HepG2 (cell line): Measurements from ENCODE around the gene MAPK14. TPM values are rescaled to one million over a fixed set of nuclear protein-coding genes. Genes with fewer than 3 reads are reported as not detected.

Source experiments
- ARID2 ChIP-seq: sonication (generic); formaldehyde crosslinking; IDR thresholded peaks from 2 replicates; pipeline ENCODE4 v1.8.1; 2022; ENCODE audit warnings: mild to moderate bottlenecking, missing genetic modification reagents, borderline replicate concordance
- BCL6 ChIP-seq: IDR thresholded peaks from 2 replicates; pipeline ENCODE4 v1.6.1; 2016; ENCODE audit warnings: missing genetic modification reagents, missing compliant biosample characterization
- CAMTA2 ChIP-seq: sonication (generic); formaldehyde crosslinking; IDR thresholded peaks from 2 replicates; pipeline ENCODE4 v1.4.0; 2020; ENCODE audit warnings: mild to moderate bottlenecking, missing genetic modification reagents, borderline replicate concordance
- CBX5 ChIP-seq: sonication (generic); formaldehyde crosslinking; IDR thresholded peaks from 2 replicates; pipeline ENCODE4 v1.4.0; 2020; ENCODE audit warnings: missing genetic modification reagents, borderline replicate concordance
- CHD4 ChIP-seq: fragments of 200-600 bp; sonication (generic); IDR thresholded peaks from 2 replicates; pipeline ENCODE4 v1.7.0; 2017; ENCODE audit warnings: mild to moderate bottlenecking, low read length, borderline replicate concordance
- ESRRA ChIP-seq: sonication (generic); formaldehyde crosslinking; IDR thresholded peaks from 2 replicates; pipeline ENCODE4 v1.5.1; 2020; ENCODE audit warnings: mild to moderate bottlenecking, low read depth, missing genetic modification reagents
- FOXA1 ChIP-seq, 2 experiments: fragments of 450-650 bp in 1 of 2; sonication (generic) in 1 of 2; formaldehyde crosslinking in 1 of 2; IDR thresholded peaks; 2 replicates each; pipeline versions ENCODE4 v1.4.0 to v1.6.1; 2016 to 2020; ENCODE audit warnings: missing genetic modification reagents in 1 of 2
- IKZF4 ChIP-seq: sonication (generic); formaldehyde crosslinking; IDR thresholded peaks from 2 replicates; pipeline ENCODE4 v1.5.1; 2020; ENCODE audit warnings: borderline replicate concordance, mild to moderate bottlenecking, low read depth, missing genetic modification reagents; ENCODE audit errors: not compliant biosample characterization
- KAT8 ChIP-seq: IDR thresholded peaks from 2 replicates; pipeline ENCODE4 v1.6.1; 2016; ENCODE audit warnings: missing genetic modification reagents, missing compliant biosample characterization
- NR2F6 ChIP-seq, 2 experiments: IDR thresholded peaks; 2 replicates each; pipeline ENCODE4 v1.6.1; 2016; ENCODE audit warnings: antibody characterized with exemption in 1 of 2, mild to moderate bottlenecking in 1 of 2
- SP5 ChIP-seq: IDR thresholded peaks from 2 replicates; pipeline ENCODE4 v1.6.1; 2016; ENCODE audit warnings: low read depth, borderline replicate concordance
- SYNCRIP ChIP-seq: fragments of 200-400 bp; formaldehyde crosslinking; IDR thresholded peaks from 2 replicates; pipeline ENCODE4 v1.6.1; 2018; ENCODE audit warnings: mild to moderate bottlenecking, low read depth, low read length; ENCODE audit not compliant: insufficient read depth
- XBP1 ChIP-seq: sonication (generic); formaldehyde crosslinking; IDR thresholded peaks from 2 replicates; pipeline ENCODE4 v1.5.0; 2020; ENCODE audit warnings: missing genetic modification reagents
- ZBTB38 ChIP-seq: sonication (generic); formaldehyde crosslinking; IDR thresholded peaks from 2 replicates; pipeline ENCODE4 v1.5.1; 2020; ENCODE audit warnings: mild to moderate bottlenecking, missing genetic modification reagents
- ZFP36L1 ChIP-seq: sonication (generic); formaldehyde crosslinking; IDR thresholded peaks from 2 replicates; pipeline ENCODE4 v1.8.0; 2022; ENCODE audit warnings: mild to moderate bottlenecking, missing genetic modification reagents, moderate library complexity
- ZFP37 ChIP-seq: sonication (generic); formaldehyde crosslinking; IDR thresholded peaks from 2 replicates; pipeline ENCODE4 v1.4.0; 2020; ENCODE audit warnings: missing genetic modification reagents, borderline replicate concordance
- ZIK1 ChIP-seq: sonication (generic); formaldehyde crosslinking; IDR thresholded peaks from 2 replicates; pipeline ENCODE4 v1.5.0; 2020; ENCODE audit warnings: mild to moderate bottlenecking, low read depth, missing genetic modification reagents, borderline replicate concordance
- ZKSCAN5 ChIP-seq: sonication (generic); formaldehyde crosslinking; IDR thresholded peaks from 2 replicates; pipeline ENCODE4 v1.5.1; 2020; ENCODE audit warnings: mild to moderate bottlenecking, missing genetic modification reagents
- ZMYM4 ChIP-seq: sonication (generic); formaldehyde crosslinking; IDR thresholded peaks from 2 replicates; pipeline ENCODE4 v1.8.1; 2023; ENCODE audit warnings: mild to moderate bottlenecking, missing genetic modification reagents
- ZNF253 ChIP-seq: sonication (generic); formaldehyde crosslinking; IDR thresholded peaks from 2 replicates; pipeline ENCODE4 v1.8.0; 2022; ENCODE audit warnings: mild to moderate bottlenecking, missing genetic modification reagents, borderline replicate concordance
- ZNF282 ChIP-seq: fragments of 450-650 bp; IDR thresholded peaks from 2 replicates; pipeline ENCODE4 v1.6.1; 2018; ENCODE audit not compliant: partially characterized antibody
- ZNF331 ChIP-seq: sonication (generic); formaldehyde crosslinking; IDR thresholded peaks from 2 replicates; pipeline ENCODE4 v1.4.0; 2020; ENCODE audit warnings: missing genetic modification reagents
- ZSCAN22 ChIP-seq: sonication (generic); formaldehyde crosslinking; IDR thresholded peaks from 2 replicates; pipeline ENCODE4 v1.4.0; 2020; ENCODE audit warnings: mild to moderate bottlenecking, missing genetic modification reagents
- polyA plus RNA-seq, 8 experiments: library from polyadenylated mRNA; depleted of rRNA in 3 of 8; stranded (reverse) in 7 of 8; unstranded in 1 of 8; fragments of >200 nt; fragmentation: Illumina TruSeq in 4 of 8; extraction: Trizol in 4 of 8; gene quantifications; 2 replicates each; pipeline versions ENCODE4 v1.2.1 to v1.2.3, GENCODE V29; 2011 to 2016; ENCODE audit warnings: low read depth in 4 of 8, missing spikeins in 1 of 8, mixed read lengths in 1 of 8; ENCODE audit not compliant: insufficient read depth in 1 of 8
- total RNA-seq, 5 experiments: library from RNA; depleted of rRNA; stranded (reverse); fragments of >200 nt; fragmentation: Illumina TruSeq; extraction: Trizol; gene quantifications; 2 replicates each; pipeline ENCODE4 v1.2.3, GENCODE V29; 2016; ENCODE audit warnings: low read depth in 1 of 5
- TF ChIP-seq, protein P1 (sequence below): sonication (generic); formaldehyde crosslinking; IDR thresholded peaks from 2 replicates; pipeline ENCODE4 v1.5.0; 2020; ENCODE audit warnings: missing genetic modification reagents
- TF ChIP-seq, protein P2 (sequence below): sonication (generic); formaldehyde crosslinking; IDR thresholded peaks from 2 replicates; pipeline ENCODE4 v1.9.0; 2021; ENCODE audit warnings: missing genetic modification reagents, mild to moderate bottlenecking, borderline replicate concordance
- TF ChIP-seq, protein P3 (sequence below): sonication (generic); formaldehyde crosslinking; IDR thresholded peaks from 2 replicates; pipeline ENCODE4 v1.5.0; 2020; ENCODE audit warnings: missing genetic modification reagents

Gene MAPK14
- total and polyA plus RNA-seq, 2 of the 13 experiments (the other 11 are each of a cell fraction or from before 2014, with no cell fraction given) = 66.3 to 67.3 TPM

DNA sequence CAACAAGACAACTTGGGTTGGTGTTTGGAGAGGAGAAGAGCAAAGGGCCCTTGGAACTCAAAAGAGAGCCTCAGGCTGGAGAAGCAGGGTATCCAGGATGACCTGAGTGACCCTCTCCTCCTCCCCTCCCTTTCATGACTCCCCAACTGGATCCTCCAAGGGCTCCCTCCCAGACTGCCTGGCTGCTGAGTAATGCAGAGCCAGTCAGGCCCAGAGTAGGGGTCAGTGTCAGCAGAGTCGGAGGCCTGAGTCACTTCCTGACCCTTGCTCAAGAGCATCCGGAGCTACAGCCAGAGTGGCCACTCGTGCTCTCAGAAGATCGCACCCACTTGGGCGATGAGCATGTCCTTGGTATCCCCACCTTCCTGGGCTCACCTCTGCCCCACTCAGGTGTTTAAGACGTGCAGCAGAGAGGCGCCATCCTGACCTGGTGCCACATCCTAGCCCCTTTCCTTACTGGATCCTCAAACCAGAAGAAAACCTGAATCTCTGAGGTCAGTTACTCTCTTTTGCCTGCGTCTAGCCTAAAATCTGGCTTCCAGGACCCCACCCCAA lies 99.9 kb downstream of the MAPK14 start (continued):
- TF ChIP-seq ARID2 (CRISPR knock-in tag) (no peak; the same call in 1 of the 2 replicates), CBX5 (CRISPR knock-in tag) (peak; percentile 95; the same call in 1 of the 2 replicates), NR2F6 (IDR thresholded peaks at IDR 0.05) (peak; percentile 79), NR2F6 (CRISPR knock-in tag; IDR thresholded peaks at IDR 0.05) (peak; percentile 90), CAMTA2 (CRISPR knock-in tag) (no peak), IKZF4 (CRISPR knock-in tag) (no peak), BCL6 (CRISPR knock-in tag) (peak; percentile 48; the same call in 1 of the 2 replicates), XBP1 (CRISPR knock-in tag) (no peak), FOXA1 (IDR thresholded peaks at IDR 0.05) (no peak), FOXA1 (CRISPR knock-in tag; IDR thresholded peaks at IDR 0.05) (peak; percentile 35; the same call in 1 of the 2 replicates), SP5 (CRISPR knock-in tag) (no peak), KAT8 (CRISPR knock-in tag) (peak; percentile 73), ZKSCAN5 (CRISPR knock-in tag) (no peak), ZSCAN22 (CRISPR knock-in tag) (no peak), ZNF253 (CRISPR knock-in tag) (no peak; the same call in 1 of the 2 replicates), SYNCRIP (no peak), ZFP36L1 (peak; percentile 49; the same call in 1 of the 2 replicates), ZBTB38 (CRISPR knock-in tag) (peak; percentile 60; the same call in 1 of the 2 replicates), ZNF331 (CRISPR knock-in tag) (peak; percentile 38; the same call in 1 of the 2 replicates), CHD4 (no peak), ZFP37 (CRISPR knock-in tag) (no peak; the same call in 1 of the 2 replicates), ZNF282 (no peak), ESRRA (CRISPR knock-in tag) (no peak), ZMYM4 (CRISPR knock-in tag) (no peak), ZIK1 (CRISPR knock-in tag) (no peak)
- TF ChIP-seq, protein P1, sequence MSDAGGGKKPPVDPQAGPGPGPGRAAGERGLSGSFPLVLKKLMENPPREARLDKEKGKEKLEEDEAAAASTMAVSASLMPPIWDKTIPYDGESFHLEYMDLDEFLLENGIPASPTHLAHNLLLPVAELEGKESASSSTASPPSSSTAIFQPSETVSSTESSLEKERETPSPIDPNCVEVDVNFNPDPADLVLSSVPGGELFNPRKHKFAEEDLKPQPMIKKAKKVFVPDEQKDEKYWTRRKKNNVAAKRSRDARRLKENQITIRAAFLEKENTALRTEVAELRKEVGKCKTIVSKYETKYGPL = no peak
- TF ChIP-seq, protein P2, sequence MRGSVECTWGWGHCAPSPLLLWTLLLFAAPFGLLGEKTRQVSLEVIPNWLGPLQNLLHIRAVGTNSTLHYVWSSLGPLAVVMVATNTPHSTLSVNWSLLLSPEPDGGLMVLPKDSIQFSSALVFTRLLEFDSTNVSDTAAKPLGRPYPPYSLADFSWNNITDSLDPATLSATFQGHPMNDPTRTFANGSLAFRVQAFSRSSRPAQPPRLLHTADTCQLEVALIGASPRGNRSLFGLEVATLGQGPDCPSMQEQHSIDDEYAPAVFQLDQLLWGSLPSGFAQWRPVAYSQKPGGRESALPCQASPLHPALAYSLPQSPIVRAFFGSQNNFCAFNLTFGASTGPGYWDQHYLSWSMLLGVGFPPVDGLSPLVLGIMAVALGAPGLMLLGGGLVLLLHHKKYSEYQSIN (CRISPR knock-in tag) = no peak
- TF ChIP-seq, protein P3, sequence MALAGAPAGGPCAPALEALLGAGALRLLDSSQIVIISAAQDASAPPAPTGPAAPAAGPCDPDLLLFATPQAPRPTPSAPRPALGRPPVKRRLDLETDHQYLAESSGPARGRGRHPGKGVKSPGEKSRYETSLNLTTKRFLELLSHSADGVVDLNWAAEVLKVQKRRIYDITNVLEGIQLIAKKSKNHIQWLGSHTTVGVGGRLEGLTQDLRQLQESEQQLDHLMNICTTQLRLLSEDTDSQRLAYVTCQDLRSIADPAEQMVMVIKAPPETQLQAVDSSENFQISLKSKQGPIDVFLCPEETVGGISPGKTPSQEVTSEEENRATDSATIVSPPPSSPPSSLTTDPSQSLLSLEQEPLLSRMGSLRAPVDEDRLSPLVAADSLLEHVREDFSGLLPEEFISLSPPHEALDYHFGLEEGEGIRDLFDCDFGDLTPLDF = no peak
